KMS-11 (cell line): ENCODE data around the gene NKAIN2.

ENCODE experiments used
- H2AFZ ChIP-seq: fragments of 200-600 bp; sonication (generic); 2 replicates; pipeline ENCODE4 v1.6.1; 2016; ENCODE audit warnings: antibody characterized with exemption, mixed run types, low read depth
- H3K27ac ChIP-seq: fragments of 200-600 bp; sonication (generic); 2 replicates; pipeline ENCODE4 v1.6.1; 2016; ENCODE audit warnings: mild to moderate bottlenecking, mixed run types
- H3K27me3 ChIP-seq: fragments of 200-600 bp; sonication (generic); 2 replicates; pipeline ENCODE4 v1.6.1; 2017; ENCODE audit warnings: mild to moderate bottlenecking, low read depth, mixed run types, moderate library complexity; ENCODE audit not compliant: insufficient read depth
- H3K36me3 ChIP-seq: fragments of 200-600 bp; sonication (generic); 2 replicates; pipeline ENCODE4 v1.6.1; 2017; ENCODE audit warnings: mild to moderate bottlenecking, mixed run types; ENCODE audit not compliant: insufficient read depth
- H3K4me1 ChIP-seq: fragments of 200-600 bp; sonication (generic); 2 replicates; pipeline ENCODE4 v1.6.1; 2016; ENCODE audit warnings: mild to moderate bottlenecking, low read depth, mixed run types; ENCODE audit not compliant: poor library complexity, severe bottlenecking
- H3K4me2 ChIP-seq: fragments of 200-600 bp; sonication (generic); 2 replicates; pipeline ENCODE4 v1.7.0; 2016; ENCODE audit warnings: mild to moderate bottlenecking, mixed run types
- H3K4me3 ChIP-seq: fragments of 200-600 bp; sonication (generic); IDR thresholded peaks from 2 replicates; pipeline ENCODE4 v1.6.1; 2017; ENCODE audit warnings: low read depth, low read length, mixed read lengths; ENCODE audit not compliant: insufficient read depth
- H3K79me2 ChIP-seq: fragments of 200-600 bp; sonication (generic); 2 replicates; pipeline ENCODE4 v1.6.1; 2016; ENCODE audit warnings: low read depth, mixed run types; ENCODE audit not compliant: insufficient read depth
- H3K9ac ChIP-seq: fragments of 200-600 bp; sonication (generic); 2 replicates; pipeline ENCODE4 v1.6.1; 2016; ENCODE audit warnings: mild to moderate bottlenecking, mixed run types
- H4K20me1 ChIP-seq: fragments of 200-600 bp; sonication (generic); 2 replicates; pipeline ENCODE4 v1.6.1; 2016; ENCODE audit warnings: mild to moderate bottlenecking, mixed run types; ENCODE audit not compliant: insufficient read depth
- TF ChIP-seq, protein P1 (sequence below): fragments of 200-600 bp; sonication (generic); conservative IDR thresholded peaks from 2 replicates; pipeline ENCODE4 v1.6.1; 2017; ENCODE audit warnings: low read depth, mild to moderate bottlenecking, antibody characterized with exemption, low read length, moderate library complexity, mixed read lengths

Gene NKAIN2

DNA sequence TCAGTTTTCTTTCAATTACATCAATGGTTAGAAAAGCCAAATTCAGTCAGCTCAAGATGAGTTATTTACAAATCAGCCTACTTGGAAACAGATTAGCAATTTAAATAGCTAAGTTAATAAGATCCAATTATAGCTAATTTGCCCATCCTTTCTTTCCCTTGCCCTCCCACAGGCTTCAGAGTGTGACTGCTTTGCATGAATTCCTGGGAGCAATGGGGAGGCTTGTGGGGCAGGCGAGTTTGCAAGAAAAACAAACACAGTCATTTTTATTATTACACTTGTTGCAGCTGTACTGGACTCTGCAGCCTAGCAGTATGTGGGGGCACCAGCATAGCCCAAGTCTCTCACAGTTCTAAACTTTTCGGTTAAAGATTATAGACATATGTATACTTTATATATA is 219.0 kb downstream of the NKAIN2 start:
- Histone ChIP-seq H2AFZ (no peak overlapping the region), H3K79me2 (no peaks in the 10 kb centered on the region), H3K27me3 (no peaks in the 10 kb centered on the region), H4K20me1 (no peaks in the 10 kb centered on the region), H3K4me2 (no peak overlapping the region), H3K9ac (no peak overlapping the region), H3K4me3 (no peak overlapping the region), H3K36me3 (no peaks in the 10 kb centered on the region), H3K4me1 (no peaks in the 10 kb centered on the region), H3K27ac (no peak overlapping the region)
- TF ChIP-seq, protein P1, sequence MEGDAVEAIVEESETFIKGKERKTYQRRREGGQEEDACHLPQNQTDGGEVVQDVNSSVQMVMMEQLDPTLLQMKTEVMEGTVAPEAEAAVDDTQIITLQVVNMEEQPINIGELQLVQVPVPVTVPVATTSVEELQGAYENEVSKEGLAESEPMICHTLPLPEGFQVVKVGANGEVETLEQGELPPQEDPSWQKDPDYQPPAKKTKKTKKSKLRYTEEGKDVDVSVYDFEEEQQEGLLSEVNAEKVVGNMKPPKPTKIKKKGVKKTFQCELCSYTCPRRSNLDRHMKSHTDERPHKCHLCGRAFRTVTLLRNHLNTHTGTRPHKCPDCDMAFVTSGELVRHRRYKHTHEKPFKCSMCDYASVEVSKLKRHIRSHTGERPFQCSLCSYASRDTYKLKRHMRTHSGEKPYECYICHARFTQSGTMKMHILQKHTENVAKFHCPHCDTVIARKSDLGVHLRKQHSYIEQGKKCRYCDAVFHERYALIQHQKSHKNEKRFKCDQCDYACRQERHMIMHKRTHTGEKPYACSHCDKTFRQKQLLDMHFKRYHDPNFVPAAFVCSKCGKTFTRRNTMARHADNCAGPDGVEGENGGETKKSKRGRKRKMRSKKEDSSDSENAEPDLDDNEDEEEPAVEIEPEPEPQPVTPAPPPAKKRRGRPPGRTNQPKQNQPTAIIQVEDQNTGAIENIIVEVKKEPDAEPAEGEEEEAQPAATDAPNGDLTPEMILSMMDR = no peak

- H3K27ac ChIP-seq = no peak overlapping the region
- H4K20me1 ChIP-seq = no peaks in the 10 kb centered on the region
- no peaks in the 10 kb centered on the region for H3K79me2 ChIP-seq
- H3K4me1 ChIP-seq = no peaks in the 10 kb centered on the region
- H3K27me3 ChIP-seq = no peaks in the 10 kb centered on the region
- TF ChIP-seq, protein P1 = no peak
- no peak overlapping the region for H2AFZ ChIP-seq
- no peak overlapping the region for H3K4me2 ChIP-seq
- no peak overlapping the region for H3K9ac ChIP-seq
- no peaks in the 10 kb centered on the region for H3K36me3 ChIP-seq
- no peak overlapping the region for H3K4me3 ChIP-seq
Measured at GRCh38 chr6:124026694-124027093, 223.0 kb downstream of the NKAIN2 start.

DNA sequence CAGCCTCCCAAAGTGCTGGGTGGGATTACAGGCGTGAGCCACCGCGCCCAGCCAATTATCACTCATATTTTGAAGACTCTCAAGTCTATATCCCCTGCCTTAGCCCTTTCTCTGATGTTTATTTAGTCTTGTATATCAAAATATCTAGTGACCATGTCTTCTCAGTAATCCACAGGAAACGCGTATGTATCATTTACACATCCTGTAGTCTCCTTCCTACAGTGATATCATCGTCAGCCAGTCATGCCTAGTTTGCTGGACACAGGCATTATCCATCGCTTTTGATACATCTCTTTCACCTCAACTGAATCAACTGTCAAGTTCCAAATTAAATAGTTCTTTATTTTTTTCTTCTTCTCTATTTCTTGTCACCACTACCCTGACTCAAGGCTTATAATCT is 223.7 kb downstream of the NKAIN2 start:
- no peak overlapping the region for H3K4me3 ChIP-seq
- no peaks in the 10 kb centered on the region for H3K36me3 ChIP-seq

GRCh38 chr6:124028117-124028516 is 224.5 kb downstream of the NKAIN2 start:
- Histone ChIP-seq H2AFZ (no peak overlapping the region), H4K20me1 (no peaks in the 10 kb centered on the region), H3K4me3 (no peak overlapping the region), H3K4me2 (no peak overlapping the region), H3K79me2 (no peaks in the 10 kb centered on the region), H3K4me1 (no peaks in the 10 kb centered on the region), H3K36me3 (no peaks in the 10 kb centered on the region), H3K9ac (no peak overlapping the region), H3K27me3 (no peaks in the 10 kb centered on the region), H3K27ac (no peak overlapping the region)
- TF ChIP-seq, protein P1 = no peak

More for the DNA sequence above, 223.7 kb downstream of the NKAIN2 start:
- TF ChIP-seq, protein P1 = no peak
- H3K4me1 ChIP-seq = no peaks in the 10 kb centered on the region
- no peaks in the 10 kb centered on the region for H3K79me2 ChIP-seq
- H4K20me1 ChIP-seq = no peaks in the 10 kb centered on the region
- no peaks in the 10 kb centered on the region for H3K27me3 ChIP-seq
- no peak overlapping the region for H3K4me2 ChIP-seq
- H3K27ac ChIP-seq = no peak overlapping the region
- H3K9ac ChIP-seq = no peak overlapping the region
- no peak overlapping the region for H2AFZ ChIP-seq

GRCh38 chr6:124029567-124029966 is 225.9 kb downstream of the NKAIN2 start:
- Histone ChIP-seq H3K4me3 (no peak overlapping the region), H3K4me2 (no peak overlapping the region), H2AFZ (no peak overlapping the region), H3K9ac (no peak overlapping the region), H3K36me3 (no peaks in the 10 kb centered on the region), H3K79me2 (no peaks in the 10 kb centered on the region), H3K4me1 (no peaks in the 10 kb centered on the region), H3K27me3 (no peaks in the 10 kb centered on the region), H3K27ac (no peak overlapping the region), H4K20me1 (no peaks in the 10 kb centered on the region)
- TF ChIP-seq, protein P1 = no peak
